Dermis microvascular lymphatic vessel endothelial cell (primary cell): ENCODE results near the gene ENTPD1. TPM values are rescaled to one million over a fixed set of nuclear protein-coding genes. Genes with fewer than 3 reads are reported as not detected.

Experiments
- DNase-seq, 2 donors: peaks; one replicate each; pipeline versions ENCODE4 v3.0.0 to v3.0.0-alpha.2; 2010; ENCODE audit warnings: low read depth in 2 of 2
- total RNA-seq: library from RNA; depleted of rRNA; stranded (reverse); fragments of >200 nt; gene quantifications from 2 replicates; pipeline ENCODE4 v1.2.1, GENCODE V29; 2014

The ENTPD1 gene
- total RNA-seq, 1 donor from 2014 or later, result 6.2 TPM

GRCh38 chr10:95831076-95831475 lies 75.1 kb downstream of the ENTPD1 start:
- no peak for DNase-seq

GRCh38 chr10:95831515-95831914 lies 75.6 kb downstream of the ENTPD1 start:
- no peak for DNase-seq

DNA sequence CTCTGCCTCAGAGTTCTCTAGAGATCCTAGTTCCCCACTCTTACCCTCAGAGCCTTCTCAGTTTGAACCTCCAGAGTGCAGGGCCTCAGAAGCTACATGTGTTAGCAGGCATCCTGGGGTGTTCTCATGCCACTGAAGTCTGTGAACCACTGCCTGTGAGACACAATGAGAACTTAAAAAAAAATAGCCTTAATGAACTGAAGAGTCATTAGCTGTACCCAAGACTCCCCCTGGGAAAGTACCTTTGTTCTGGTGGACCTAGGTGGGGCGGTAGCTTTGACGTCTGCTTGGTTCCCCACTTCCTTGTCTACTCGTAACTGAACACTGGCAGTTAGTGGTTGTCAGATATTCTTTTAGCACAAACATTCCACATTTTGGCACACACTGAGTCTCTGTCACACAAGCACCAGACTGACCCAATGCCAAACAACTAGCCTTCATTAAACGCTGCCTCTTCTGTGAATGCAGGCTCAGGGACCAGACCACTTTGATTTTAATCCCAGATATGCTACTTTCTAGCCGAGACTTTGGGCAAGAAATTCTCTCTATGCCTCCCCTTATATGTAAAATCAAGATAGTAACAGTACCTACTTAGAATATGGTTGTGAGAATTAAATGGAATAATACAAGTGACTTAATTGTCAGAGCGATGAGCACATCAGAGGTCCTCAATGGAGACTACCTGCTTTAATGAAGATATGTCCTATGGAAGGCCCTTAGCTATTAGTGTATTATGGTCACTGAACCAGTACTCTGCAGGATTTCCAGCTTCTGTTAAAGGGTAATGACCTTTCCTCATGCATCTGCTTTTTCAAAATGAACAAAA lies 76.5 kb downstream of the ENTPD1 start:
- DNase-seq, result peak in 1 of 2 donors; percentile 29

- DNase-seq, result no peak
Measured at GRCh38 chr10:95833042-95833610, 77.2 kb downstream of the ENTPD1 start.

GRCh38 chr10:95834406-95834805 lies 78.4 kb downstream of the ENTPD1 start:
- DNase-seq, result no peak

- DNase-seq, result no peak
Measured at GRCh38 chr10:95835149-95835860, 79.3 kb downstream of the ENTPD1 start.

- DNase-seq, result no peak
Measured at GRCh38 chr10:95835911-95836310, 79.9 kb downstream of the ENTPD1 start.

GRCh38 chr10:95836610-95837355 lies 80.8 kb downstream of the ENTPD1 start:
- DNase-seq, result no peak

- DNase-seq, result no peak
Measured at GRCh38 chr10:95837356-95837776, 81.4 kb downstream of the ENTPD1 start.

DNA sequence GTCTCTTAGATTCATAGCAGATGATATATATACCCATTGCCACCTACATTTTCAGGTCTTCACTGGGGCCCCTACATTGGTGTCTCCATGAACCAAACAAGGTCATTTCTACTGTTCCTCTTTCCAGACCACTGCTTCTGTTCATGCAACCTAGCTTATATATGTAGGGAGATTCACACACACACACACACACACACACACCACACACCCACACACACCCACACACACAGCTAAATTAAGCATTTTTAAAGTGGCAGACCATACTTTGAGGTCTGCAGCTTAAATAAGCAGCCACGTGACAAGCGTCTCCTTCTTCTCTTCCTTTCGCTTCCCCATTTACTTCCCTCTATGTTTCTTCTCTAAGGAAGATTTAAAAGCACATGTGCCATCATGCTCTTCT lies 81.8 kb downstream of the ENTPD1 start:
- no peak for DNase-seq

GRCh38 chr10:95840121-95840520 lies 84.2 kb downstream of the ENTPD1 start:
- no peak for DNase-seq

DNA sequence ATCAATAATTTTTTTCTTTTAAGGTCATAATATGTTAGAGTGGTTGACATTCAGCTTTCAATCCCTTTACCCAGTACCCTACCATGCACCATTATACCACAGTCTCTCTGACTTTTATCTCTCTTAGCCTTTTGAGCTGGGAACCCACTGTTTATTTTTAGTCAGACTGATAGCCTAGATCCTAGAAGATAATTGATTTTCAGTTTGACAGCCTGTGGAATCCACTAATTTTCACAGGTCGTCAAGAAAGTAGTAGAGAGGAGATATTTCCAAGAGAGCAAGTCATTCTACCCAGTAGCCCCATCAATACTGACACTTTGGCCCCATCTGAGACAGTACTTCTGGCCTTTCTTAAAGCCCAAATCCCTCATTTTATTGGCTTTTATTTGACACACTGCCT lies 84.7 kb downstream of the ENTPD1 start:
- DNase-seq, result no peak

- DNase-seq, result peak; percentile 82 to 85
Measured at GRCh38 chr10:95841661-95842498, 85.9 kb downstream of the ENTPD1 start.

- DNase-seq, result peak; percentile 44 to 48
Measured at GRCh38 chr10:95845411-95845810, 89.4 kb downstream of the ENTPD1 start.

DNA sequence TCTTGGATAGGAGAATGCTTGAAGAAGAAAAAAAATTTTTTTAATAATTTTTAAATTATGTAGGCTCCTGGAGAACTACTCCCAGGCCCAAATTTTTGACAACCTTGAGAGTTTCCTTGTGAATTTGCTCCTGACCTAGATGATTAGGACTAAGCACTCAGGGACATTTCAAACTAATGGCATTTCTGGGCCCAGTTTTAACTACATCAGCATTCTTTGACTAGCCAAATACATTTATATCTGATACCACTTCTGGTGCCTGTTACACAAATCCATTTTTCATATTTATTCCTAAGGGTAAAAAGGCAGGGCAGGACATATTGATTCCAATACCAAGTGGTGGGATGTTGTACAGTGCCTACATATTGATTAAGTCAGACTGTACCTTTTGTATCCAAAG lies 91.0 kb downstream of the ENTPD1 start:
- DNase-seq, result no peak

- no peak for DNase-seq
Measured at GRCh38 chr10:95848841-95849240, 92.9 kb downstream of the ENTPD1 start.

- DNase-seq, result no peak
Measured at GRCh38 chr10:95850791-95851190, 94.8 kb downstream of the ENTPD1 start.

DNA sequence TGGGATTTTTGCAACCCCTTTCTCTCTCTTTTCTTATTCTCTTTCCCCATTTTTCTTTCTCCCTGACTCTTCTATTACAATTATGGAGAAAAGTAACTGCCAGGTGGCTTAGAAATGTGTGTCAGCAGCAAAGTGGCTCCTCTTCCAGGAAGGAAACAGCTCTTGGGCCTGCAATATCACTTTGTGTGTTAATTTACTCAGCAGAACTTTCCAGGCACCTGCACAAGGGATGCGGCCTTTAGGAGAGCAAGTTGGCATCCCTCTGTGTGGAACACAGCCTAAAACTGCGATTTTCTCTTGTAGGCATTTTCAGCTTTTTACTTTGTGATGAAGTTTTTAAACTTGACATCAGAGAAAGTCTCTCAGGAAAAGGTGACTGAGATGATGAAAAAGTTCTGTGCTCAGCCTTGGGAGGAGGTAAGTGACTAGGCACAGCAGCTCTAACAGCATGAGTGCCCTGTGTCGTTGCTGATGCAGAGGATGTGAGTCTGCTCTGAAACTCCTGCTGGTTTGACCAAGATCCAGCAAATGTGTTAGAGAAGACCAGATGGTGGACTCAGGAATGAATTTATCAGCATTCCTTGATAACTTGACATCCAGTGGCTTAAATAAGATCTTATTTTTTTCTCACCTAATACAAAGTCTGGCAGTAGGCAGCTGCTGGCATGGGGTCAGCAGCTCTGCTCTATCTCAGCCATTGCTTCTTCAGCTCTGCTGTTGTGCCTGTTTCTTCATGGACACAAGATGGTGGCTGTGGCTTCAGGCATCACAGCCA lies 104.4 kb downstream of the ENTPD1 start:
- DNase-seq, result no peak

GRCh38 chr10:95861386-95861785 lies 105.4 kb downstream of the ENTPD1 start:
- no peak for DNase-seq
